ENCODE results near the gene RAP2C.

The RAP2C gene

DNA sequence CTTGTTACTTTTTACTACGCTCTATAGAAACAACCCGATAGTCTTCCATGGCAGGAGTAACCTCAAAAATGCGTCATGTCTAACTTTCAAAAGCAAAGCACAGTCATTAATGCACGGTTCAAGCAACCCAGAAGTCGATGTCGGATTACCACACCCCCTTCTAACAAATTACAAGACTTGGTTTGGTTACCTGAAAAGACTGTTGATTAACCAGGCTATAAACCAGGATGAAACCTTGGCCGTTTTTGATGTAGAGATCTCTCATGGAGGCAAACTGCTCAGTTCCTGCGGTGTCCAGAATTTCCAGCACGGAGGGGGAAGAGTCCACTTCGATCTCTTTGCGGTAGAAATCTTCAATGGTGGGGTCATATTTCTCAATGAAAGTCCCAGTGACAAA, 2.4 kb downstream of the RAP2C start:
- FAIRE-seq (no peak), DNase-seq (ENCODE audit: insufficient read length, low spot score) (no peak)
- TF ChIP-seq CTCF (IDR thresholded peaks at IDR 0.05; ENCODE audit: insufficient read depth, missing control alignments) = no peak

DNA sequence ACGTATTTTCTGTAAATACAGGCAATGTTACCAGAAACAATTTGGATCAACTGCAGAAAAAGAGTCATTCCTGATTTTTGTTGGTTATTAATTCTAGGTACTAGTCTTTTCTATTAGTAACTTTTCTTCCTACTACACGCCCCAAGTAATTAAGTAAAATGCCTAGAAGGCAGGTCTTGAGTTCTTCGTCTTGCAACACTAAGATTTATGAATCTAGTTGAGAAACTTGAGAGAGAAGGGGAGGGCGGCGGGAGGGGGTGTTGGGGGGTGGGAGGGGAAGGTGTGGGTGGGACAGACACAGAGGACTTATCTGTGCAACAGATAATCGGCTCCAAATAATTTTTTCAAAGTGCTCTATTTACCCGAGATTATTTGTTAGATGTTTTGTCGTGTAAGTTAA, 3.0 kb downstream of the RAP2C start:
- no peak for TF ChIP-seq CTCF (IDR thresholded peaks at IDR 0.05; ENCODE audit: insufficient read depth, missing control alignments)
- FAIRE-seq (no peak), DNase-seq (ENCODE audit: insufficient read length, low spot score) (no peak)

- no peak for DNase-seq (ENCODE audit: insufficient read length, low spot score)
- no peak for FAIRE-seq
- no peak for TF ChIP-seq CTCF (IDR thresholded peaks at IDR 0.05; ENCODE audit: insufficient read depth, missing control alignments)
Measured at GRCh38 chrX:132214518-132214917, 4.7 kb downstream of the RAP2C start.

- DNase-seq (ENCODE audit: insufficient read length, low spot score) = no peak
- no peak for FAIRE-seq
- TF ChIP-seq CTCF (IDR thresholded peaks at IDR 0.05; ENCODE audit: insufficient read depth, missing control alignments) = no peak
Measured at GRCh38 chrX:132209527-132209926, 9.7 kb downstream of the RAP2C start.

DNA sequence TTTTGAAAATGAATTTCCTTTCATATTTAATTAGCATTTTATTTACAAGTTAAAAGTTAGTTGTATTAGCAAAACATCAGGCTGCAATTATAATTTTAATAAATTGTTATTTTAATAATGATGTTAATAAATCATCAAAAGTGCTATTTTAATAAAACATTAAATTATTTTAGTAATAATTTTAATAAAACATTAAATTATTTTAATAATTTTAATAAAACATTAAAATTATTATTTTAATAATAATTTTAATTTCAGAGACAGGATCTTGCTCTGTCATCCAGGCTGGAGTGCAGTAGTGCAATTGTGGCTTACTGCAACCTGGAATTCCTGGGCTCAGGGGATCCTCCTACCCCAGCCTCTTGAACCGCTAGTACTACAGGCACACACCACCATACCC, 10.8 kb downstream of the RAP2C start:
- TF ChIP-seq CTCF (IDR thresholded peaks at IDR 0.05; ENCODE audit: insufficient read depth, missing control alignments) = no peak
- DNase-seq (ENCODE audit: insufficient read length, low spot score) (no peak), FAIRE-seq (no peak)

DNA sequence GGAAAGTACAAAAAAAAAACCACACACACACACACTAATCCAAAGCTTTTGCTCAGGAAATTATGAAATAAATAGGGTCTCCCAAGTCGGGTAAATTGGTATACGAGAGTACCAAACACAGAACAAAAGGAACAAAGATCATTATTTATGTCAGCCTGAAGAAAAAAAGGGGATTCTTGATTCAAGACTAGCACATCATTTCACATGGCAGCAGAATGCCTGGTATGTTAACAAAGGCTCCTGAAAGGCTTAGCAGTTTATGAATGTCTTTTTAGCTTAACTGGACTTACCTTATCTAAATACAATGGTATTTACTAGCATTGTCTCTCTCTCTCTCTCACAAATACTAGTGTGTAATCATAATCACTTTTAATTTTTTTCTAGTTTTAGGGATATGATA, 11.3 kb downstream of the RAP2C start:
- FAIRE-seq (no peak), DNase-seq (ENCODE audit: insufficient read length, low spot score) (no peak)
- TF ChIP-seq CTCF (IDR thresholded peaks at IDR 0.05; ENCODE audit: insufficient read depth, missing control alignments) = no peak

GRCh38 chrX:132206259-132206658, 13.0 kb downstream of the RAP2C start:
- DNase-seq (ENCODE audit: insufficient read length, low spot score) (no peak), FAIRE-seq (no peak)
- TF ChIP-seq CTCF (IDR thresholded peaks at IDR 0.05; ENCODE audit: insufficient read depth, missing control alignments) = no peak

Measured in D721Med (cell line).